Esophagus squamous epithelium (tissue), 4 donors: ENCODE results near the gene C6orf58.

Experiments
- CTCF ChIP-seq, 6 experiments: fragments of 450-650 bp in 4 of 6; fragments of 200-600 bp in 2 of 6; sonication (generic) in 2 of 6; IDR thresholded peaks; one replicate each; pipeline ENCODE4 v1.5.1; 2016 to 2019; ENCODE audit warnings: antibody characterized with exemption in 6 of 6, mild to moderate bottlenecking in 4 of 6, moderate library complexity in 4 of 6
- POLR2A ChIP-seq, 4 donors: fragments of 450-650 bp; IDR thresholded peaks; one replicate each; pipeline ENCODE4 v1.6.1; 2017; ENCODE audit warnings: antibody characterized with exemption in 4 of 4, mild to moderate bottlenecking in 4 of 4, moderate library complexity in 3 of 4

GRCh38 chr6:127554435-127555006 lies 22.5 kb upstream of the C6orf58 start:
- TF ChIP-seq CTCF (IDR thresholded peaks at IDR 0.05) (peak in 4 of 6 experiments; percentile 19 to 54 (median 32)), POLR2A (IDR thresholded peaks at IDR 0.05) (no peak)
